Inflammatory macrophage (primary cell): Measurements from ENCODE around the gene LARP4B.

Source experiments
- DNase-seq, 2 donors: peaks; one replicate each; pipeline ENCODE4 v3.0.0-alpha.2; 2020 to 2022

Gene LARP4B

GRCh38 chr10:805620-806305 lies 125.7 kb downstream of the LARP4B start:
- no peak for DNase-seq

GRCh38 chr10:804787-805619 lies 126.5 kb downstream of the LARP4B start:
- peak; percentile 52 to 62 for DNase-seq

DNA sequence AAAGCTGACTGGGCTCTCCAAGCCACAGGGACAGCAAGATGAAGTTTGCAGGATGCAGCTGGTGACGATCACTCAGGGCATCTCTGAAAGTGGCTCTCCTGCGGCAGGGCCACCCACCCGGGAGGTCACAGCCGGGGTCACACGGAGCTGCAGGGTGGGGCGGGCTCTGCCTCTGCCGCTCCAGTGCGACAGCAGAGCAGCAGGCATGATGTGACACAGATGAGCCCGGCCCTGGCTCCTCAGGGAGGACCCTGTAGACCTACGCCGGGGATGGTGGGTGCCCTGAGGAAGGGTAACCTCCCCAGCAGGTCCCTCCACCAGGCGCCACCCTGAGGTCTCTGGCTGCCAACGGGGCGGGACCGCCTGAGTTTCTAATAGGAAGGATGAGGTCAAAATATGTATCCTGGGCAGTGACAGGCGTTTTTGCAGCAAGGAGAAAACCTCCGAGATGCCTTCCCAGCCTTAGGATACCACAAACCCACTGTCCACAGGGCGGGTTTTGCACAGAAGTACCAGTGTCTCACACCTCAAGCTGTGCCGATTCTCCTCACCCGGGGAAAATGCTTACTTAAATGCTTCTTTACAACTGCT lies 127.2 kb downstream of the LARP4B start:
- DNase-seq: no peak

DNA sequence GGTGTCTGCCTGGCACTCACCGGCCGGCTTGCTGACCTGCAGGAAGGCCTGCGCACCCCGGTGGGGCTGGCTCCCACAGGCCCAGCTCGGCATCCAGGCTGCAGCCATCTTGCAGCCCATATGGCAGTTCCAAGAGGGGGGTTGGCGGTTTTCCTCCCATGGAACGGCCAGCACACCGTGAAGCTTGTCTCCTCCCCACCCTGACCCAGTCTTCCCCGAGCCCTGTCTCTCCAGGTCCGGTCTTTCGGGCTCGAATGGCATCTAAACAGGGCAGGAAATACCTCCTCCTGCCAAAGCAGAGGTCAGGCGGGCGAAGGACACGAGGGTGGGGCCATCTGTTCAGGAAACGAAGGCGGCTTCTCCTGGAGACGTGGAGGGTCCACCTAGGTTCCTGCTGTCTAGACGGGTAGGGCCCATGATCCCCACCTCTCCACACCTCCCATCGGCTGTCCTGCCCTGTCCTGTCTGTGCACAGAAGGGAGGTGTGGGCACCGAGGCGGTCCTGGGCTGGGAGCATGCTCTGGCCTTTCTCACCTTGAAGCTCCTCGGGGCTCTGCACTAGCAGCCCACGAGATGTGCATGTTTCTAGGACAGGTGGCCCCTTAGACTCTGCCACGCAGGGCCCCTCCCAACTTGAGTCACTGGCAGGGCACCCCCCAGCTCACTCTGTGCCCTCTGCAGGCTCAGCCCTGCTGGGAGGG lies 128.3 kb downstream of the LARP4B start:
- no peak for DNase-seq

DNA sequence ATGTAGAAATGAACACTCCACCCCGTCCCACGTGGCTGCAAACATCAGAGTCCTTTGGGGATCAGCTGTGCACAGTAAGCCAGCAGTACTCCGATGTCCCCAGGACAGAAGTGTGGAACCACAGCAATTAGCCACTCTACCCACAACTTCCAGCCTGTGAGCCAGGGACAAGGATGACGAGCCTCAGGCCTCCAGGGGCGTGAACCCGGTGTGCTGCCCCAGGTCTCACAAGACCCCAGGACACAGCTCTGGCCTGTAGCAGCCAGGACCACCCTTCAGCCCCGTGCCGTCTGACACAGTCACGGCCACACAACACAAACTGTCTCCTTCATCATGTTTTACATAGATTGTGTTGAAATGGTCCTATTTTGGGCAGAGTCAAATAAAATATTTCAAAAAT lies 129.0 kb downstream of the LARP4B start:
- DNase-seq: no peak

DNA sequence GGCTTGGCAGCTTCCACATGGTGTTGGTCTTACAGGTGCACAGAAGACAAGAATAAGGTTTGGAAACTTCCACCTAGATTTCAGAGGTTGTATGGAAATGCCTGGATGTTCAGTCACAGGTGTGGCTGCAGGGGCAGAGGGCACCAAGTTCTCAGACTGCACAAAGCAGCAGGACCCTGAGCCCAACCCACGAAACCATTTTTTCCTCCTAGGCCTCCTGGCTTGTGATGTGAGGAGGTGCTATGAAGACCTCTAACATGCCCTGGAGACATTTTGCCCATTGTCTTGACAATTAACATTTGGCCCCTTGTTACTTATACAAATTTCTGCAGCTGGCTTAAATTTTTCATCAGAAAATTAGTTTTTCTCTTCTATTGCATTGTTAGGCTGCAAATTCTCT lies 134.3 kb downstream of the LARP4B start:
- DNase-seq: no peak

GRCh38 chr10:796233-796632 lies 135.3 kb downstream of the LARP4B start:
- DNase-seq: no peak

DNA sequence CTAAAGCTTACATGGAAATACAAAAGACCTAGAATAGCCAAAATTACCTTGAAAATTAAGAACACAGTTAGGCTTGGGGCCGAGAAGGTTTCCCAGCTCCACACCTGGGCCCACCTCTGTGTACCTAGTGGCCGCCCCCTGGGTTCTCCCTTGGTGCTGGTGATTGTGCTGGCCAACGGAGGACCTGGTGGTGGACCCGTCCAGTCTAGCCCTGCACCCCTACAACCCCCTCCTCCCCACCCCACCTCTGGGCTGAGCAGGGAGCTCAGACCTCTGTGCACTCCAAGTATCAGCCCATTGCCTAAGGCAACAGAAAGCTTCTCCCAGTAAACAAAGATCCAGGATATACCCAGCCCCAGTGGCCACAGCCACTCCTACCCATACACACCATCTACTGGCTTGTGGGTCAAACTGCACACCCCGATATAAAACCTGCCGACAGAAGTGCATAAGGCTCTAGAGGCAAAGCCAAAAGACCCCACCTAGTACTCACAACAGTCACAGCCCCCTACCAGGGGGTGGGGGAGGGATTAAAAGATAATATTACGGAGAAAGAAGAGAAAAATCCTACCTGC lies 137.0 kb downstream of the LARP4B start:
- no peak for DNase-seq

DNA sequence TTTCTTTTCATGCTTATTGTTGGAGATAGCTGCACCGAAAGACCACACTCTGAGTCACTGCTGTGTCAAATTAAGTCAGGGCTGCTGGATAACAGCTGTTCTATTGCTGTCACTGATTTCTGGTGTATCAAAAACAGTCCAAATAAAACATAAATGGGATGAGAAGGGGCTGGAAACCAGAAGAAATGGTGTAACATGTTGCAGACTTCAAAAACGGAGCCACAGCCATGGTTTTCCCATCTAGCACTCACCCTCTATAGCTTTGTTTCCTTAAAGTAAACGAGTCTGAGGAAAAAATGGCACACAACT lies 138.8 kb downstream of the LARP4B start:
- DNase-seq: no peak

DNA sequence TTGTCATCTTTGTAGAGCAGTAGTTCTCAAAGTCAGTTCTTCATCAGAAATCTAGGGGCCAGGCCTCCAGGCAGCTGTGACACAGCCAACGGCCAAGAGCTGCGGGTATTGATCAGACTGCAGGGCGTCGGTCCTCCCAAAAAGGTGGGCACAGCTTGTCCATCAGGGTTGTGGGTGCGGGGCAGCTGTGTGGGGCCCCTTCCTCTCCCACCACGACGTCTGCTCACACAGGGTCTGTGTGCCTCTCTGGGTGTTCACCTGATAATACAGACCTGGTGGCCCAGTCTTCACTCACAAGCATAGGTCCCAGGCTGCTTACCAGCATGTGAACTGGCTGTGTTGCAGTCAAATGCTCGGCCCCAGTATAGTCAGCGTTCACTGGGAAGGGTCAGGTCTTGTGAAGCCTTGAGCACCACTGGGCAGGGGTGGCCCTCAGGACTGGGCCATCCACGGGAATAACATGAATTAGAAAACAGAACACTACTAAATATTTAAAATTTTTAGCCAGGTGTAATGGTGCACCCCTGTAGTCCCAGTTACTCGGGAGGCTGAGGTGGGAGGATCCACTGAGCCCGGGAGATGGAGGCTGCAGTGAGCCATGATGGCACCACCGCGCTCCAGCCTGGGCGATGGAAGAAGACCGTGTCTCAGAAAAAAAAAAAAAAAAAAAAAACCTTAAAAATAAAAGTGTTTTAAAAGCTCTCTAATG lies 139.3 kb downstream of the LARP4B start:
- DNase-seq: no peak

DNA sequence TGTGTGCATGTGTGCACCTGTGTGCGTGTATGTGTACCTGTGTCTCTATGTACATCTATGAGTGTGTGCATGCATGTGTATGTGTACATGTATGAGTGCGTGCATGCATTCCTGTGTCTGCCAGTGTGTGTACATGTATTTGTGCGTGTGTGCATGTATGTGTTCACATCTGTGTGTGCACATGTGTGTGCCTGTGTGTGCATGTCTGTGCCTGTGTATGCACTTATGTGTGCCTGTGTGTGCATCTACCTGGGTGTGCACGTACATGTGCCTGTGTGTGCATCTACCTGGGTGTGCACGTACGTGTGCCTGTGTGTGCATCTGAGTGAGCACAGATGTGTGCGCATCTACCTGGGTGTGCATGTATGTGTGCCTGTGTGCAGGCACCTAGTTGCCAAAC lies 139.9 kb downstream of the LARP4B start:
- DNase-seq: no peak

DNA sequence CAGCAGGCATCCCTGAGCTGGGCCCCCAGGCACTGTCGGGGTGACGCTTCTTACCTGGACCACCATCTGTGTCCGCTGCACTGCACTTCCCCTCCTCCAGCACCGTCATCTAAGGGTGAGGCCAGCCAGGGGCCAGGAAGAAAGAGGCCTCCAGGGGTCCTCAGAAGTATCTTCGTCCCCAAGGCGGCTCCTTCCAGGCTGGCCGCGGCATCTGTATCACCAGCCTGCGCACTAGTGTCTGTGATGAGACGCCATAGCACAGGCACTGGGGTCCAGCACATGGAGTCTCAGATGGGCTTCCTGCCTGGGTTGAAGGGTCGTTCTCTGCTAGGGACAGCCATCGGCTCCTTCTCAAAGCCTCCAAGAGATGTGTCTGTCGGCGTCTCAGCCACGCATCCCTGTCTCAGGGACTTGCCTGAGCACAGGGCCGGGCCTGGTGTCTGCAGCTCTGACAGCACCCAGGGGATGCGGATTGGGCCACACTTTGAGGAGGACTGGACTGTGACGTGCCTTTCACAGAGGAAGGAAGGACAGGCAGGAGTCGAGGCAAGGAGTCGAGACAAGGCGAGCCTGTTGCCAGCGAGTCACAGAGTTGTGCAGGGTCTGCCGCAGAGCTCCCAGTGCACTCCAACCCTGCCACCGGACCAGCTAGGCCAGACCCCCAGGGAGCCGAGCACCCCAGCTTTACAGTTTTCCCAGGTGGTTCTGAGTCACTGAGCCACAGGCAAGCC lies 140.5 kb downstream of the LARP4B start:
- no peak for DNase-seq

GRCh38 chr10:789831-790701 lies 141.4 kb downstream of the LARP4B start:
- DNase-seq: no peak

- DNase-seq: peak; percentile 55 to 64
Measured at GRCh38 chr10:788796-789748, 142.4 kb downstream of the LARP4B start.

DNA sequence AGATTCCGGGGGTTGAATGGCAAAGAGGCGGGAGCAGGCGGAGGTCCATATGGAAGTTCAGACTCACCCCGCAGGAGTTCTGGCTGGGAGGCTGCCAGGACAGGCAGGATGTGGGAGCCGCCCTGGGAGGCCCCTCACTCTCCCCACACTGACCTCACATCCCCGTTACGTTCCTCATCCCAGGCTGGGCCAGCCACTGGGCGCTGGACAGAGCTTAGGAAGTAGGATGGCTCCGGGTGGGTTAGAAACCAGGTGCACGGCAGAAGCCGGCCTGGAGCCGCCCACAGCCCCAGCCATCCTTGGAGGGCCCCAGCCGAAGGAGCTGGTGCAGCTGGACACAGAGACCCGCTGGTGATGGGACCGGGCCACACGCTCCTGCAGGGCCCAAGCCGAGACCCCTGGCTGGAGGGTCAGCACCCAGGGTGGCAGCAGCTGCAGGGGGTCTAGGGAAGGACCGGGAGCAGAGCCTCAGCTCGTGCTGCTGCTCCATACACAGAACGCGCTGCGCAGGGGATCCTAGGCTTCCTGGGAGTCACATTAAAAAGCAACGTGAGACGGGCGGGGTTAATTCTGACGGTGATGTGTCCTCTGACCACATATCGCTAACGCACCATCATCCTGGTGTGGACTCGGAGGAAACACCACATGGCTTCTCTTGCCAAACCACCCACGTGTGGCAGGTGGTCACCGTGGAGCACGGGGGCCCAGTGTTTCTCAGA lies 143.4 kb downstream of the LARP4B start:
- no peak for DNase-seq

DNA sequence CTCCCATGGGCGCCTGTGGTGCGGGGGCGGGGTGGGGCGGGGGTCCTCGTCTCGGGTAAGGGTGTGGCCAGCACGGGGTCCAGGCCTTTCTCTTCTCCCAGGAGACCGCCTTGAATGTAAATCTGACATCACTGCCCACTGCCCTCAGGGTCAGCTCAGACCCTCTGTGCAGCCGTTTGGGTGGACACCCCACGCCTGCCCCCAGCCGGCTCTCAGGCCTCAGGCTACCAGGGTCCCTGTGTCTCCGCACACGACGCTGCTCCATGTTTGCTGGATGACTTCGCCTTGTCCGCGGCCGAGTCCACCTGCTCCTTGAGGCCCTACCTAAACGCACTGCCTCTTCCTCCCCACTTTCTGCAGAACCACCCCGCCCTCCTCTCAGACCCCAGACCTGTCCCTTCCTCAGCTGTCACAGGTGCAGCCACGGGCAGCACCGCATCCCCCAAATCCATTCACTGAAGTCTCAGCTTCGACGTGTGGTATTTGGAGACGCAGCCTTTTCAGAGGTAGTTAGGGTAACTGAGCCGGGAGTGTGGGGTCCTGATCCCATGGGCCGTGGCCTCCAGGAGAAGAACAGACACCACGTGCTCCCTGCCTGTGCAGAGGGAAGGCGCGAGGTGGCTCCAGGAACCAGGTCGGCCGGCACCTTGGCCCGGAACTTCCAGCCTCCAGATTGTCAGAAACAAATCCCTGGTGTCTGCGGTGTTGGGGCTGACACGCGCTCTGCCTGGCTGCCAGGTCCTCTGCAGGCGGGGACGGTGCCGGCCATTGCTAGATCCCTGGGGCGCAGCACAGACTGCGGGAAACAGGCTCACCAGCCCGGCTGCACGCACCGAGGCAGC lies 144.7 kb downstream of the LARP4B start:
- DNase-seq: no peak

DNA sequence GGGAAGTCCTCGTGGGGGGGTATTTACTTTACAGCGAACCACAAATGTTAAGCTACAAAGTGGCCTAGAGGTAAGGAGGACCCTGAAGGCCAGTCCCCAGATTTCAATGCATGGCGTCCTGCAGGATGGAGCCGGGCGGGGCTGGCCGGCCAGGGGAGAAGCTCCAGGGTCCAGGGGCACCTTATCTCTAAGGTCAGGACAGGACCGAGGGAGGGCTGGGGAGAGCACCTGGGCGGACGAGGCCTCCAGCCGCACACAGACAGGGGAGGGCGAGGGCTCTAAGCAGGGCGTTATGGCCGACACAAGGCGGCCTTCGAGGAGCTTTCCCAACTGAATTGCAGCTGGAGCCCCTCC lies 145.7 kb downstream of the LARP4B start:
- no peak for DNase-seq
